ENCODE measurements around the gene SRGAP1. TPM values are rescaled to one million over a fixed set of nuclear protein-coding genes. Genes with fewer than 3 reads are reported as not detected.
"Not testable (repeated sequence)": the region's sequence is repeated elsewhere in the genome, so short reads cannot be mapped to it uniquely, and the experiment has no call there.

SRGAP1 gene
- total and polyA plus RNA-seq, 4 donors = 1.8 to 12.4 (median 6.2) TPM

- H3K4me3 ChIP-seq = no peak overlapping the region
- H3K9me3 ChIP-seq (ENCODE audit: control insufficient read depth in 4 of 4, insufficient read depth in 3 of 4, low read length in 3 of 4) = no peaks in the 10 kb centered on the region
- DNase-seq (no peak), ATAC-seq (ENCODE audit: insufficient read depth, low FRiP score) (no peak)
- no peaks in the 10 kb centered on the region for H3K27me3 ChIP-seq (ENCODE audit: control insufficient read depth in 3 of 3, insufficient read depth in 3 of 3, low read length in 2 of 3)
- no peak overlapping the region for H3K9ac ChIP-seq (ENCODE audit: insufficient read depth in 1 of 2, low read length in 2 of 2)
- TF ChIP-seq CTCF (IDR thresholded peaks at IDR 0.05; ENCODE audit: control extremely low read depth, extremely low read depth) = no peak
- H3K4me1 ChIP-seq (ENCODE audit: control insufficient read depth in 5 of 5, insufficient read depth in 5 of 5, low read length in 5 of 5) = peaks cover 0 to 10% (median 4%) of the 10 kb centered on the region in 5 donors
- WGBS, 2 donors = 78 to 85% methylated on average over 6 of the region's 6 CpGs
- H3K27ac ChIP-seq (ENCODE audit: low read depth in 1 of 2, low read length in 1 of 2) = no peak overlapping the region
- H3K36me3 ChIP-seq (ENCODE audit: control insufficient read depth in 4 of 4, insufficient read depth in 4 of 4, low read length in 4 of 4) = no peaks in the 10 kb centered on the region
Measured at GRCh38 chr12:63857771-63858670, 13.5 kb downstream of the SRGAP1 start.

GRCh38 chr12:63859880-63860279 is 15.4 kb downstream of the SRGAP1 start:
- not testable (repeated sequence) for H3K27me3 ChIP-seq (ENCODE audit: control insufficient read depth in 3 of 3, insufficient read depth in 3 of 3, low read length in 2 of 3)
- WGBS, 2 donors = 93 to 95% methylated on average over 2 of the region's 2 CpGs

GRCh38 chr12:63862187-63862968 is 17.9 kb downstream of the SRGAP1 start:
- no peaks in the 10 kb centered on the region for H3K27me3 ChIP-seq (ENCODE audit: control insufficient read depth in 3 of 3, insufficient read depth in 3 of 3, low read length in 2 of 3)
- ATAC-seq (ENCODE audit: insufficient read depth, low FRiP score) (no peak), DNase-seq (peak in 1 of 3 donors; percentile 24)
- no peaks in the 10 kb centered on the region for H3K36me3 ChIP-seq (ENCODE audit: control insufficient read depth in 4 of 4, insufficient read depth in 4 of 4, low read length in 4 of 4)
- no peaks in the 10 kb centered on the region for H3K9me3 ChIP-seq (ENCODE audit: control insufficient read depth in 4 of 4, insufficient read depth in 3 of 4, low read length in 3 of 4)
- no peak for TF ChIP-seq CTCF (IDR thresholded peaks at IDR 0.05; ENCODE audit: control extremely low read depth, extremely low read depth)
- peak overlapping the region in 1 of 2 donors; percentile 74 for H3K27ac ChIP-seq (ENCODE audit: low read depth in 1 of 2, low read length in 1 of 2)
- peaks cover 0 to 10% (median 4%) of the 10 kb centered on the region in 5 donors for H3K4me1 ChIP-seq (ENCODE audit: control insufficient read depth in 5 of 5, insufficient read depth in 5 of 5, low read length in 5 of 5)
- H3K4me3 ChIP-seq = no peak overlapping the region
- H3K9ac ChIP-seq (ENCODE audit: insufficient read depth in 1 of 2, low read length in 2 of 2) = no peak overlapping the region
- WGBS, 2 donors = 59 to 80% methylated on average over 6 of the region's 6 CpGs

More at GRCh38 chr12:63859880-63860279, 15.4 kb downstream of the SRGAP1 start:
- ATAC-seq (ENCODE audit: insufficient read depth, low FRiP score); H3K36me3 ChIP-seq (ENCODE audit: control insufficient read depth in 4 of 4, insufficient read depth in 4 of 4, low read length in 4 of 4); H3K9ac ChIP-seq (ENCODE audit: insufficient read depth in 1 of 2, low read length in 2 of 2); H3K9me3 ChIP-seq (ENCODE audit: control insufficient read depth in 4 of 4, insufficient read depth in 3 of 4, low read length in 3 of 4); H3K4me3 ChIP-seq; DNase-seq; H3K27ac ChIP-seq (ENCODE audit: low read depth in 1 of 2, low read length in 1 of 2): not testable (repeated sequence)
- peaks cover 0 to 11% (median 4%) of the 10 kb centered on the region in 5 donors for H3K4me1 ChIP-seq (ENCODE audit: control insufficient read depth in 5 of 5, insufficient read depth in 5 of 5, low read length in 5 of 5)

- WGBS, 2 donors = 82 to 92% methylated on average over 2 of the region's 2 CpGs
- H3K4me1 ChIP-seq (ENCODE audit: control insufficient read depth in 5 of 5, insufficient read depth in 5 of 5, low read length in 5 of 5) = peaks cover 0 to 10% (median 4%) of the 10 kb centered on the region in 5 donors
- ATAC-seq (ENCODE audit: insufficient read depth, low FRiP score) (no peak), DNase-seq (no peak)
- no peak overlapping the region for H3K9ac ChIP-seq (ENCODE audit: insufficient read depth in 1 of 2, low read length in 2 of 2)
- TF ChIP-seq CTCF (IDR thresholded peaks at IDR 0.05; ENCODE audit: control extremely low read depth, extremely low read depth) = no peak
- no peaks in the 10 kb centered on the region for H3K27me3 ChIP-seq (ENCODE audit: control insufficient read depth in 3 of 3, insufficient read depth in 3 of 3, low read length in 2 of 3)
- H3K4me3 ChIP-seq = no peak overlapping the region
- no peaks in the 10 kb centered on the region for H3K9me3 ChIP-seq (ENCODE audit: control insufficient read depth in 4 of 4, insufficient read depth in 3 of 4, low read length in 3 of 4)
- H3K27ac ChIP-seq (ENCODE audit: low read depth in 1 of 2, low read length in 1 of 2) = peak overlapping the region in 1 of 2 donors; percentile 74
- H3K36me3 ChIP-seq (ENCODE audit: control insufficient read depth in 4 of 4, insufficient read depth in 4 of 4, low read length in 4 of 4) = no peaks in the 10 kb centered on the region
Measured at GRCh38 chr12:63862969-63863230, 18.4 kb downstream of the SRGAP1 start.

Measured in lung (tissue), 12 donors.